CD14-positive monocyte (primary cell): ENCODE results near the gene USP53. TPM values are rescaled to one million over a fixed set of nuclear protein-coding genes. Genes with fewer than 3 reads are reported as not detected.

Experiments
- DNase-seq, 3 donors: peaks; one replicate each; pipeline ENCODE4 v3.0.0-alpha.2; 2011 to 2022
- H2AFZ ChIP-seq: 2 replicates; pipeline ENCODE4 v1.6.0; 2012; ENCODE audit warnings: mild to moderate bottlenecking, low read depth, low read length, inconsistent platforms; ENCODE audit not compliant: insufficient read depth, poor library complexity, severe bottlenecking
- H3K27ac ChIP-seq, 2 donors: 1 replicate in 1 of 2; 2 replicates in 1 of 2; pipeline ENCODE4 v1.5.1; 2012 to 2013; ENCODE audit warnings: low read length in 2 of 2, control low read depth in 1 of 2, inconsistent platforms in 1 of 2, low read depth in 1 of 2, mild to moderate bottlenecking in 1 of 2
- H3K27me3 ChIP-seq, 2 donors: one replicate each; pipeline versions ENCODE4 v1.6.0 to v1.6.1; 2011 to 2013; ENCODE audit warnings: low read length in 2 of 2; ENCODE audit not compliant: control insufficient read depth in 2 of 2, insufficient read depth in 2 of 2
- H3K36me3 ChIP-seq, 2 donors: replicated peaks in 1 of 2; 1 replicate in 1 of 2; 2 replicates in 1 of 2; pipeline versions ENCODE4 v1.5.1 to v1.6.1; 2012 to 2013; ENCODE audit warnings: low read length in 2 of 2, control low read depth in 1 of 2, inconsistent platforms in 1 of 2, mild to moderate bottlenecking in 1 of 2; ENCODE audit not compliant: insufficient read depth in 2 of 2, control insufficient read depth in 1 of 2
- H3K4me1 ChIP-seq, 2 donors: 1 replicate in 1 of 2; 2 replicates in 1 of 2; pipeline versions ENCODE4 v1.5.1 to v1.6.1; 2012 to 2013; ENCODE audit warnings: low read length in 2 of 2, control low read depth in 1 of 2, inconsistent platforms in 1 of 2, mild to moderate bottlenecking in 1 of 2, moderate library complexity in 1 of 2; ENCODE audit not compliant: insufficient read depth in 2 of 2, control insufficient read depth in 1 of 2
- H3K4me2 ChIP-seq: replicated peaks from 2 replicates; pipeline ENCODE3; 2012; ENCODE audit warnings: low read length, moderate library complexity, mild to moderate bottlenecking; ENCODE audit not compliant: poor library complexity, severe bottlenecking; ENCODE audit errors: extremely low read depth
- H3K4me3 ChIP-seq, 3 experiments: fragments of 200-600 bp in 1 of 3; sonication (generic) in 1 of 3; replicated peaks in 1 of 3; 1 replicate in 2 of 3; 2 replicates in 1 of 3; pipeline ENCODE4 v1.5.1; 2011 to 2013; ENCODE audit warnings: low read length in 3 of 3, mild to moderate bottlenecking in 3 of 3, control low read depth in 2 of 3, low read depth in 2 of 3, inconsistent platforms in 1 of 3, moderate library complexity in 1 of 3
- H3K79me2 ChIP-seq: 2 replicates; pipeline ENCODE4 v1.6.0; 2012; ENCODE audit warnings: mild to moderate bottlenecking, control low read depth, inconsistent platforms, low read length, moderate library complexity; ENCODE audit not compliant: insufficient read depth
- H3K9ac ChIP-seq: 2 replicates; pipeline ENCODE4 v1.6.0; 2017; ENCODE audit warnings: low read length, mild to moderate bottlenecking; ENCODE audit not compliant: insufficient read depth, poor library complexity, severe bottlenecking
- H3K9me3 ChIP-seq, 2 donors: replicated peaks in 1 of 2; 1 replicate in 1 of 2; 2 replicates in 1 of 2; pipeline versions ENCODE4 v1.5.1 to v1.6.1; 2012 to 2013; ENCODE audit warnings: low read length in 2 of 2, control low read depth in 1 of 2; ENCODE audit not compliant: control insufficient read depth in 1 of 2, insufficient read depth in 1 of 2
- H4K20me1 ChIP-seq: 2 replicates; pipeline ENCODE4 v1.6.0; 2012; ENCODE audit warnings: mild to moderate bottlenecking, low read length, control low read depth, moderate library complexity; ENCODE audit not compliant: insufficient read depth
- H3K27ac Mint-ChIP-seq, 7 donors: one replicate each; pipeline ENCODE4 v1.8.0; 2020; ENCODE audit warnings: mild to moderate bottlenecking in 7 of 7, mixed read lengths in 7 of 7, moderate library complexity in 6 of 7, inconsistent platforms in 2 of 7
- H3K27me3 Mint-ChIP-seq, 3 donors: one replicate each; pipeline ENCODE4 v1.8.0; 2021 to 2022; ENCODE audit warnings: low read depth in 3 of 3, mild to moderate bottlenecking in 3 of 3, mixed read lengths in 3 of 3, moderate library complexity in 3 of 3, inconsistent platforms in 1 of 3
- H3K36me3 Mint-ChIP-seq, 2 donors: one replicate each; pipeline ENCODE4 v1.8.0; 2020; ENCODE audit warnings: mixed read lengths in 2 of 2, inconsistent platforms in 1 of 2, mild to moderate bottlenecking in 1 of 2
- H3K4me1 Mint-ChIP-seq: one replicate; pipeline ENCODE4 v1.8.0; 2020; ENCODE audit warnings: mild to moderate bottlenecking, mixed read lengths
- H3K4me3 Mint-ChIP-seq, 2 donors: one replicate each; pipeline ENCODE4 v1.8.0; 2020; ENCODE audit warnings: mild to moderate bottlenecking in 2 of 2, mixed read lengths in 2 of 2, moderate library complexity in 1 of 2
- H3K9me3 Mint-ChIP-seq, 7 donors: one replicate each; pipeline ENCODE4 v1.8.0; 2020 to 2022; ENCODE audit warnings: mixed read lengths in 7 of 7, mild to moderate bottlenecking in 6 of 7, moderate library complexity in 6 of 7, inconsistent platforms in 2 of 7
- WGBS: methylation state at CpG from one replicate; pipeline ENCODE4 v1.1.5; 2013; ENCODE audit warnings: missing lambda C conversion rate; ENCODE audit not compliant: insufficient coverage; 5-methylcytosine and 5-hydroxymethylcytosine counted together
- intact Hi-C, 2 donors: fragments of 100-400 bp; cut with micrococcal nuclease; formaldehyde crosslinking; loops; one replicate each; pipeline versions ENCODE4 v1.15.0 to v1.15.1; 2023
- polyA plus RNA-seq, 3 donors: library from polyadenylated mRNA; depleted of rRNA in 1 of 3; unstranded in 2 of 3; stranded (reverse) in 1 of 3; fragments of 300-500 nt in 2 of 3; fragments of >200 nt in 1 of 3; fragmentation: Illumina TruSeq in 2 of 3; gene quantifications; 1 replicate in 2 of 3; 2 replicates in 1 of 3; pipeline ENCODE4 v1.2.3, GENCODE V29; 2012 to 2021
- TF ChIP-seq, protein P1 (sequence below): fragments of 200-600 bp; IDR thresholded peaks from one replicate; pipeline ENCODE4 v1.8.0; 2022; ENCODE audit warnings: antibody characterized with exemption, mild to moderate bottlenecking

Gene USP53
- polyA plus RNA-seq, 3 donors = 0.11 to 0.44 (median 0.22) TPM

DNA sequence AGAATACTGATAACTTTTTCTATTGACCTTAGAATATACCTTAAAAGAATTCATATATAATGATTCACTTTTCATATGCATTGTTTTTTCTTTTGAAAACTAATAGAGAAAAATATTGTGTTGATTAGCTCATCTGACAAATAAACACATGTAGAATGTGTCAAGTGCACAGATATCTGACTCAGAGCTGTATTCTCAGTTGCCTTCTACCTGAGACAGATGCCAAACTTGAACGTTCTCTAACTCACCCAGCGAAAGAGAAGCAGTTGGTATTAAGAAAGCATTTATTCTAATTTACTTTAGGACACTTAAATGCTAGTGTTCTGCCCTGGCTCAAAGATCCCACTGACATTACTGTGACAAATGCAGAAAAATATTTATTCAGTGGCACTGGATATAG is 28.1 kb downstream of the USP53 start:
- no CpG with 5 or more reads among the region's 2 CpGs for WGBS
- Mint-ChIP-seq H3K9me3 (no peaks in the 10 kb centered on the region), H3K36me3 (peaks cover 0 to 1% of the 10 kb centered on the region in 2 donors), H3K4me1 (peaks cover 9% of the 10 kb centered on the region), H3K4me3 (no peak overlapping the region), H3K27ac (no peak overlapping the region), H3K27me3 (no peaks in the 10 kb centered on the region)
- Histone ChIP-seq H3K4me3 (no peak overlapping the region), H3K4me1 (peaks cover 11 to 13% of the 10 kb centered on the region in 2 donors), H3K9ac (no peak overlapping the region), H3K9me3 (no peaks in the 10 kb centered on the region), H4K20me1 (no peaks in the 10 kb centered on the region), H3K27me3 (no peaks in the 10 kb centered on the region), H2AFZ (no peak overlapping the region), H3K36me3 (no peaks in the 10 kb centered on the region), H3K79me2 (no peaks in the 10 kb centered on the region), H3K4me2 (no peak overlapping the region), H3K27ac (no peak overlapping the region)
- TF ChIP-seq, protein P1, sequence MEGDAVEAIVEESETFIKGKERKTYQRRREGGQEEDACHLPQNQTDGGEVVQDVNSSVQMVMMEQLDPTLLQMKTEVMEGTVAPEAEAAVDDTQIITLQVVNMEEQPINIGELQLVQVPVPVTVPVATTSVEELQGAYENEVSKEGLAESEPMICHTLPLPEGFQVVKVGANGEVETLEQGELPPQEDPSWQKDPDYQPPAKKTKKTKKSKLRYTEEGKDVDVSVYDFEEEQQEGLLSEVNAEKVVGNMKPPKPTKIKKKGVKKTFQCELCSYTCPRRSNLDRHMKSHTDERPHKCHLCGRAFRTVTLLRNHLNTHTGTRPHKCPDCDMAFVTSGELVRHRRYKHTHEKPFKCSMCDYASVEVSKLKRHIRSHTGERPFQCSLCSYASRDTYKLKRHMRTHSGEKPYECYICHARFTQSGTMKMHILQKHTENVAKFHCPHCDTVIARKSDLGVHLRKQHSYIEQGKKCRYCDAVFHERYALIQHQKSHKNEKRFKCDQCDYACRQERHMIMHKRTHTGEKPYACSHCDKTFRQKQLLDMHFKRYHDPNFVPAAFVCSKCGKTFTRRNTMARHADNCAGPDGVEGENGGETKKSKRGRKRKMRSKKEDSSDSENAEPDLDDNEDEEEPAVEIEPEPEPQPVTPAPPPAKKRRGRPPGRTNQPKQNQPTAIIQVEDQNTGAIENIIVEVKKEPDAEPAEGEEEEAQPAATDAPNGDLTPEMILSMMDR = no peak
- no peak for DNase-seq
- intact Hi-C loops = no loop called here

DNA sequence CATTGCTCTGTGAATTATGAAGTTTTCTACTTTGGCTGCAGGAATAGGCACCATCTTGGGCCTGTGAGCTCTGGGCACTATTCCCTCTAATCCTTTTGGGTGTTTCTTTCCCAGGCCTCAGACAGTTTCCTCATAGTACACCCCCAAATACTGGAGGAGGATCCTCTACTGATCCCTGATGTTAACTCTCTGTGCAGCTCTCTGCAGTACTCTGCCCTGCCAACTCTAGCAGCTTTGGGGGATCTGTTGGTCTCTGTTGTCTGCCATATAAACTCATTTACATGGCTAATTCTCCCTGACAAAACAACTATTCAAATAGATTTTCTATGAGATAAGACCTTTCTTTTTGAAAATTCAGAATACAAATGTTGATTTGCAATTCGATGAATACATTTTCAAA is 29.9 kb downstream of the USP53 start:
- DNase-seq = no peak
- Mint-ChIP-seq H3K9me3 (no peaks in the 10 kb centered on the region), H3K4me3 (no peak overlapping the region), H3K27me3 (no peaks in the 10 kb centered on the region), H3K36me3 (no peaks in the 10 kb centered on the region), H3K27ac (no peak overlapping the region), H3K4me1 (peaks cover 9% of the 10 kb centered on the region)
- H3K4me3 ChIP-seq = no peak overlapping the region
- no peak overlapping the region for H3K27ac ChIP-seq
- H3K36me3 ChIP-seq = no peaks in the 10 kb centered on the region
- no peak overlapping the region for H2AFZ ChIP-seq
- WGBS = no CpG with 5 or more reads among the region's 1 CpG
- no peak overlapping the region for H3K4me2 ChIP-seq
- H3K79me2 ChIP-seq = no peaks in the 10 kb centered on the region
- no peaks in the 10 kb centered on the region for H3K27me3 ChIP-seq
- H4K20me1 ChIP-seq = no peaks in the 10 kb centered on the region
- H3K9me3 ChIP-seq = no peaks in the 10 kb centered on the region
- intact Hi-C loops = no loop called here
- H3K4me1 ChIP-seq = peaks cover 11 to 13% of the 10 kb centered on the region in 2 donors
- TF ChIP-seq, protein P1 = no peak
- H3K9ac ChIP-seq = no peak overlapping the region
